Measurements from ENCODE around the gene GALNS.

Gene GALNS

DNA sequence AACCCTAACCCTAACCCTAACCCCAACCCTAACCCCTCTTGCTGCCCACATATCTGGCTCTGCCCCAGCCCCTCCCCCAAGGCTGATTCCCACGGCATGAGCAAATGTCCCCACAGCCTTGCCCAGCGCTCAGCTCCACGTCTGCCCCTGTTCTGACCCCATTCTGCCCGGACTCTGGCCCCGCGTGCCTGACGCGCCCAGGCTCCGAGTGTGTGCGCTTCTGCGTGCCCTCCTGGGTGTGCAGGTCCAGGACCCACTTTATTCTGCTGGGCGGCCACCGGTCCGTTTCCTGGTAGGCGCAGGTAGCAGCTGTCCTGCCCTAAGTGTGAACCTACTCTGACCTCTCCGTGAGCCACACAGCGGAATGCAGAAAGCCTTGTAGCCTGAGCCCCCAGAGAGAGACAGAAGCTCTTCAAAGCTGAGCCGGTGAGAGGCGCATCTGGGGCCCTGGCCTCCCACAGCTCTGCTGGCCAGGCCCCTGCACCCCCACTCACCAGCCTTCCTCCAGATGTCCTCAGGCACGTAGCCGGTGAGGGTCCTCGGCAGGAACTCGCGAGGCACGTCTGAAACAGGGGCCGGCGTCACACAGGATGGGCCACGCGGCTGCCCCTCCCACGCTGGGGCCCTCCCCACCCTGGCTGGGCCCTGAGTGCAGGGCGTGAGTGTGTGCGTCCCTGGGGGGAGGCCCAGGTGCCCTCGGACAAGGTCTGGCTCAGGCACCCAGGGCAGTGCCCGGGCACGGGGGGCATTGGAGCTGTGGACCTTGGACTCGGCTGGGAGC, 23.7 kb upstream of the GALNS start:
- TF ChIP-seq, protein P1, sequence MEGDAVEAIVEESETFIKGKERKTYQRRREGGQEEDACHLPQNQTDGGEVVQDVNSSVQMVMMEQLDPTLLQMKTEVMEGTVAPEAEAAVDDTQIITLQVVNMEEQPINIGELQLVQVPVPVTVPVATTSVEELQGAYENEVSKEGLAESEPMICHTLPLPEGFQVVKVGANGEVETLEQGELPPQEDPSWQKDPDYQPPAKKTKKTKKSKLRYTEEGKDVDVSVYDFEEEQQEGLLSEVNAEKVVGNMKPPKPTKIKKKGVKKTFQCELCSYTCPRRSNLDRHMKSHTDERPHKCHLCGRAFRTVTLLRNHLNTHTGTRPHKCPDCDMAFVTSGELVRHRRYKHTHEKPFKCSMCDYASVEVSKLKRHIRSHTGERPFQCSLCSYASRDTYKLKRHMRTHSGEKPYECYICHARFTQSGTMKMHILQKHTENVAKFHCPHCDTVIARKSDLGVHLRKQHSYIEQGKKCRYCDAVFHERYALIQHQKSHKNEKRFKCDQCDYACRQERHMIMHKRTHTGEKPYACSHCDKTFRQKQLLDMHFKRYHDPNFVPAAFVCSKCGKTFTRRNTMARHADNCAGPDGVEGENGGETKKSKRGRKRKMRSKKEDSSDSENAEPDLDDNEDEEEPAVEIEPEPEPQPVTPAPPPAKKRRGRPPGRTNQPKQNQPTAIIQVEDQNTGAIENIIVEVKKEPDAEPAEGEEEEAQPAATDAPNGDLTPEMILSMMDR (IDR thresholded peaks at IDR 0.05; ENCODE audit: insufficient read depth, low read length, poor library complexity, severe bottlenecking) = no peak
- no peak for TF ChIP-seq EZH2phosphoT487 (conservative IDR thresholded peaks at IDR 0.05; ENCODE audit: low read length)
- peaks cover 3% of the 10 kb centered on the region; the same call in 1 of the 2 replicates for H3K36me3 ChIP-seq (ENCODE audit: low read length)
- no peaks in the 10 kb centered on the region for H4K20me1 ChIP-seq (ENCODE audit: low read depth, low read length)
- no peaks in the 10 kb centered on the region for H3K79me2 ChIP-seq (ENCODE audit: insufficient read depth, low read length)
- no peaks in the 10 kb centered on the region for H3K9me3 ChIP-seq (ENCODE audit: insufficient read depth, low read length)
- H3K27ac ChIP-seq (ENCODE audit: low read depth, low read length) = no peak overlapping the region
- H3F3A ChIP-seq (ENCODE audit: insufficient read depth) = peaks cover 10% of the 10 kb centered on the region
- no peak overlapping the region for H3K9ac ChIP-seq (ENCODE audit: low read length)
- no peaks in the 10 kb centered on the region for H3K27me3 ChIP-seq (ENCODE audit: low read length)
- no peak overlapping the region for H3K4me3 ChIP-seq (ENCODE audit: insufficient read depth, low read length, poor library complexity, severe bottlenecking)
- no peaks in the 10 kb centered on the region for H3K9me2 ChIP-seq (replicated peaks; ENCODE audit: insufficient read depth, low read length)
- H2AFZ ChIP-seq (ENCODE audit: low read depth, low read length, severe bottlenecking) = no peak overlapping the region
- no peak overlapping the region for H3K4me2 ChIP-seq (ENCODE audit: low read depth, low read length, poor library complexity, severe bottlenecking)

DNA sequence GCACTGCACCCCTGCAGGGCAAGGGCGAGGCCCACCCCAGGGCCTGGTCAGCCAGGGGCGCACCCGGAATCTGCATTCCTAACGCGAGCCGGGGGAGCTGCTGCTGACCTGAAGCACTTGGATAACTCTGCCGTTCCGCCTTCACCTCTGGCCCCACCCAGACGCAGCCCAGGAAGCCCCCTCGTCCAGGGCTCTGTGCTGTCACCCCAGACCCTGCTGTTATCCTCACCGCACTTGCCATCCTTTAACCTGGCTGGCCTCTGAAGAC, 23.0 kb upstream of the GALNS start:
- H3K27ac ChIP-seq (ENCODE audit: low read depth, low read length) = no peak overlapping the region
- no peak overlapping the region for H2AFZ ChIP-seq (ENCODE audit: low read depth, low read length, severe bottlenecking)
- no peaks in the 10 kb centered on the region for H3K27me3 ChIP-seq (ENCODE audit: low read length)
- no peak overlapping the region for H3K9ac ChIP-seq (ENCODE audit: low read length)
- H3K9me3 ChIP-seq (ENCODE audit: insufficient read depth, low read length) = no peaks in the 10 kb centered on the region
- H3K79me2 ChIP-seq (ENCODE audit: insufficient read depth, low read length) = no peaks in the 10 kb centered on the region
- no peaks in the 10 kb centered on the region for H3K9me2 ChIP-seq (replicated peaks; ENCODE audit: insufficient read depth, low read length)
- TF ChIP-seq EZH2phosphoT487 (conservative IDR thresholded peaks at IDR 0.05; ENCODE audit: low read length) = no peak
- TF ChIP-seq, protein P1 (IDR thresholded peaks at IDR 0.05; ENCODE audit: insufficient read depth, low read length, poor library complexity, severe bottlenecking) = no peak
- H3K36me3 ChIP-seq (ENCODE audit: low read length) = peaks cover 3% of the 10 kb centered on the region; the same call in 1 of the 2 replicates
- peaks cover 10% of the 10 kb centered on the region for H3F3A ChIP-seq (ENCODE audit: insufficient read depth)
- H4K20me1 ChIP-seq (ENCODE audit: low read depth, low read length) = no peaks in the 10 kb centered on the region
- no peak overlapping the region for H3K4me3 ChIP-seq (ENCODE audit: insufficient read depth, low read length, poor library complexity, severe bottlenecking)
- H3K4me2 ChIP-seq (ENCODE audit: low read depth, low read length, poor library complexity, severe bottlenecking) = no peak overlapping the region

DNA sequence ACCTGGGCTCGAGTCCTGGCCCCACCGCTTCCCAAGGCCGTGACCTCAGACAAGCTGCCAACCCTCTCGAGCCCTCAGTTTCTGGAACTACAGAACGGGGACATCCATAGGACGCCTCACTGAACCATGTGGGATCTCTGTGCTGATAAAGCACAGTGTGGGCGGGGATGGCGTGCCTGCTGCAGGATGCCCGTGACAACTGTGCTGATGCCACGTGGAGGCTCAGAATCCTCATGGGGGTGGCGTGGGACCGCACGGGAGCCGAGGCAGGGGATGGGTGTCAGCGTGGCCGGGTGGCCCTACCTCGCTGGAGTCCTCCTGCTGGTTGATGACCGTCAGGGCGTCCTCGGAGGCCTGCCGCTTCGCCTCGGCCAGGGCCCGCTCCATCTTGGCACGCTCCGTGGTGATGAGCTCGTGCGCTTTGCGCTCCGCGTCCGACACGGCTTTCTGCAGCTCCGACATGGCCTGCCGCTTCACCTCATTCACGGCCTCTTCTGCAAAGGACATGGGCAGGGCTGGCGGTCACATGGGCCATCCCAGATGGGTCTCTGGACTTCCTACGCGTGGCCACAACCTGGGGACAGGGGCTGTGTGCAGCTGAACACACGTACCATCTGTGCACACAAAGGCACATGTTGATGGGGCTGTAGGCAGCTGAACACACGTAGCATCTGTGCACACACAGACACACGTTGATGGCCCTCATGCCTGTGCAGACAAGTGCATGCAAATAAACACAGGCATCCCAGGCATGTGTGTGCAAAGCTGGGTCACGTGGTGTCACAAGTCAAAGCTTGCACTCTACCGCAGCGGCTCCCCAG, 22.4 kb upstream of the GALNS start:
- H3K9me3 ChIP-seq (ENCODE audit: insufficient read depth, low read length) = no peaks in the 10 kb centered on the region
- H2AFZ ChIP-seq (ENCODE audit: low read depth, low read length, severe bottlenecking) = no peak overlapping the region
- H3K27me3 ChIP-seq (ENCODE audit: low read length) = no peaks in the 10 kb centered on the region
- H3K4me3 ChIP-seq (ENCODE audit: insufficient read depth, low read length, poor library complexity, severe bottlenecking) = no peak overlapping the region
- H3K27ac ChIP-seq (ENCODE audit: low read depth, low read length) = no peak overlapping the region
- no peaks in the 10 kb centered on the region for H3K9me2 ChIP-seq (replicated peaks; ENCODE audit: insufficient read depth, low read length)
- H3K4me2 ChIP-seq (ENCODE audit: low read depth, low read length, poor library complexity, severe bottlenecking) = no peak overlapping the region
- TF ChIP-seq, protein P1 (IDR thresholded peaks at IDR 0.05; ENCODE audit: insufficient read depth, low read length, poor library complexity, severe bottlenecking) = no peak
- TF ChIP-seq EZH2phosphoT487 (conservative IDR thresholded peaks at IDR 0.05; ENCODE audit: low read length) = no peak
- H3K36me3 ChIP-seq (ENCODE audit: low read length) = no peaks in the 10 kb centered on the region
- H4K20me1 ChIP-seq (ENCODE audit: low read depth, low read length) = no peaks in the 10 kb centered on the region
- no peaks in the 10 kb centered on the region for H3K79me2 ChIP-seq (ENCODE audit: insufficient read depth, low read length)
- H3F3A ChIP-seq (ENCODE audit: insufficient read depth) = peaks cover 14% of the 10 kb centered on the region
- H3K9ac ChIP-seq (ENCODE audit: low read length) = no peak overlapping the region

All from SU-DHL-6 (cell line).